H1 (cell line): ENCODE results near the gene HRH1. TPM values are rescaled to one million over a fixed set of nuclear protein-coding genes. Genes with fewer than 3 reads are reported as not detected.

Source experiments
- ATF2 ChIP-seq: IDR thresholded peaks from 2 replicates; pipeline ENCODE4 v1.6.1; 2012; ENCODE audit warnings: low read length, inconsistent platforms
- RAD21 ChIP-seq, 2 experiments: IDR thresholded peaks in 1 of 2; conservative IDR thresholded peaks in 1 of 2; 2 replicates each; pipeline ENCODE4 v1.6.1; 2011; ENCODE audit warnings: low read depth in 2 of 2, low read length in 2 of 2, improper control_type of control experiment in 1 of 2, inconsistent platforms in 1 of 2, mild to moderate bottlenecking in 1 of 2, moderate library complexity in 1 of 2
- polyA plus RNA-seq, 7 experiments: library from polyadenylated mRNA; depleted of rRNA in 3 of 7; stranded (reverse) in 5 of 7; unstranded in 2 of 7; fragments of >200 nt in 5 of 7; fragments of 200-250 nt in 2 of 7; gene quantifications; 1 replicate in 5 of 7; 2 replicates in 1 of 7; 4 replicates in 1 of 7; pipeline versions ENCODE4 v1.2.1 to v1.2.3, GENCODE V29; 2011 to 2013; ENCODE audit warnings: missing spikeins in 2 of 7, mixed read lengths in 2 of 7
- total RNA-seq: library from RNA; stranded (reverse); fragmentation: NEBNext Ultra II Directional; extraction: Animal tissue kit (Norgen Biotek cat#: 25700); gene quantifications from 2 replicates; pipeline ENCODE4 v1.2.1, GENCODE V29; 2021

HRH1 gene
- total and polyA plus RNA-seq, 2 of the 8 experiments (the other 6 are each of a cell fraction or from before 2014, with no cell fraction given): 0.11 TPM; not detected in 1

GRCh38 chr3:11206953-11207352 is 52.7 kb downstream of the HRH1 start (continued):
- TF ChIP-seq RAD21 (IDR thresholded peaks at IDR 0.05 in 1 of 2, conservative IDR thresholded peaks at IDR 0.05 in 1 of 2; ENCODE audit: low read depth in 2 of 2, low read length in 2 of 2) (no peak), ATF2 (no peak)
- TF ChIP-seq, all 59 proteins: peak for 0
